Nephron (organoid): Measurements from ENCODE around the gene TOM1.

Experiments used
- H3K27ac Mint-ChIP-seq, 3 experiments: 2 replicates each; pipeline ENCODE4 v1.8.0; 2020; ENCODE audit warnings: mixed read lengths in 3 of 3, mild to moderate bottlenecking in 2 of 3, moderate library complexity in 1 of 3
- H3K27me3 Mint-ChIP-seq: 2 replicates; pipeline ENCODE4 v1.8.0; 2021; ENCODE audit warnings: low read depth, mild to moderate bottlenecking, moderate library complexity, mixed read lengths
- H3K36me3 Mint-ChIP-seq: 2 replicates; pipeline ENCODE4 v1.8.0; 2020; ENCODE audit warnings: low read depth, mixed read lengths
- H3K4me1 Mint-ChIP-seq: 2 replicates; pipeline ENCODE4 v1.8.0; 2020; ENCODE audit warnings: mixed read lengths
- H3K4me3 Mint-ChIP-seq, 3 experiments: 2 replicates each; pipeline ENCODE4 v1.8.0; 2020; ENCODE audit warnings: mild to moderate bottlenecking in 3 of 3, mixed read lengths in 3 of 3, moderate library complexity in 2 of 3
- H3K9me3 Mint-ChIP-seq: 2 replicates; pipeline ENCODE4 v1.8.0; 2020; ENCODE audit warnings: mixed read lengths
- TF ChIP-seq, protein P1 (sequence below), 3 experiments: fragments of 200-600 bp; sonication (generic); IDR thresholded peaks; one replicate each; pipeline ENCODE4 v1.5.0; 2021; ENCODE audit warnings: antibody characterized with exemption in 3 of 3; ENCODE audit not compliant: unreplicated experiment in 3 of 3

TOM1 gene

GRCh38 chr22:35333220-35333619 is 33.5 kb downstream of the TOM1 start:
- no peak overlapping the region for H3K4me3 Mint-ChIP-seq
- no peaks in the 10 kb centered on the region for H3K9me3 Mint-ChIP-seq
- peaks cover 42% of the 10 kb centered on the region for H3K36me3 Mint-ChIP-seq
- H3K27me3 Mint-ChIP-seq: no peaks in the 10 kb centered on the region
- H3K27ac Mint-ChIP-seq: no peak overlapping the region
- no peaks in the 10 kb centered on the region for H3K4me1 Mint-ChIP-seq
- TF ChIP-seq, protein P1, sequence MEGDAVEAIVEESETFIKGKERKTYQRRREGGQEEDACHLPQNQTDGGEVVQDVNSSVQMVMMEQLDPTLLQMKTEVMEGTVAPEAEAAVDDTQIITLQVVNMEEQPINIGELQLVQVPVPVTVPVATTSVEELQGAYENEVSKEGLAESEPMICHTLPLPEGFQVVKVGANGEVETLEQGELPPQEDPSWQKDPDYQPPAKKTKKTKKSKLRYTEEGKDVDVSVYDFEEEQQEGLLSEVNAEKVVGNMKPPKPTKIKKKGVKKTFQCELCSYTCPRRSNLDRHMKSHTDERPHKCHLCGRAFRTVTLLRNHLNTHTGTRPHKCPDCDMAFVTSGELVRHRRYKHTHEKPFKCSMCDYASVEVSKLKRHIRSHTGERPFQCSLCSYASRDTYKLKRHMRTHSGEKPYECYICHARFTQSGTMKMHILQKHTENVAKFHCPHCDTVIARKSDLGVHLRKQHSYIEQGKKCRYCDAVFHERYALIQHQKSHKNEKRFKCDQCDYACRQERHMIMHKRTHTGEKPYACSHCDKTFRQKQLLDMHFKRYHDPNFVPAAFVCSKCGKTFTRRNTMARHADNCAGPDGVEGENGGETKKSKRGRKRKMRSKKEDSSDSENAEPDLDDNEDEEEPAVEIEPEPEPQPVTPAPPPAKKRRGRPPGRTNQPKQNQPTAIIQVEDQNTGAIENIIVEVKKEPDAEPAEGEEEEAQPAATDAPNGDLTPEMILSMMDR (IDR thresholded peaks at IDR 0.05; ENCODE audit: unreplicated experiment in 3 of 3): no peak

DNA sequence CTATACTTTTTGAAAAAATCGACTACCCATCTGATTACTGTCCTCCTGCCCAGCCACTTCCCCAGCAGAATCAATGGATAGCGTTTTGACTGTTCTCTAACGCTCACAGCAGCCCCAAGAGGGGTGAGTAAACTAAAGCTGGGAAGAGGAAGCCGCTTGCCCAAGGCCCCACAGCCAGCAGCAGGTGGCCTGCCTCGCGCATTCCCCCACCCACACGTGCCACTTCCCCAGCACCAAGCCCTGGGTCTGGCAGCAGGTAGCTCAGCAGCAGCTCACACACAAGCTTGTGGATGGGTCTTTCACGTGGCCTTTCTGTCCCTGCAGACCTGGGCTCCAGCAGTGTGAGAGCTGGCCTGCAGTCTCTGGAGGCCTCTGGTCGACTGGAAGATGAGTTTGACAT is 34.3 kb downstream of the TOM1 start:
- H3K4me1 Mint-ChIP-seq: no peaks in the 10 kb centered on the region
- H3K27ac Mint-ChIP-seq: no peak overlapping the region
- H3K27me3 Mint-ChIP-seq: no peaks in the 10 kb centered on the region
- H3K36me3 Mint-ChIP-seq: peaks cover 40% of the 10 kb centered on the region
- TF ChIP-seq, protein P1 (IDR thresholded peaks at IDR 0.05; ENCODE audit: unreplicated experiment in 3 of 3): no peak
- H3K9me3 Mint-ChIP-seq: no peaks in the 10 kb centered on the region
- no peak overlapping the region for H3K4me3 Mint-ChIP-seq

- Mint-ChIP-seq H3K36me3 (peaks cover 37% of the 10 kb centered on the region), H3K9me3 (no peaks in the 10 kb centered on the region), H3K27me3 (no peaks in the 10 kb centered on the region), H3K4me3 (no peak overlapping the region), H3K27ac (no peak overlapping the region), H3K4me1 (no peaks in the 10 kb centered on the region)
- TF ChIP-seq, protein P1 (IDR thresholded peaks at IDR 0.05; ENCODE audit: unreplicated experiment in 3 of 3): no peak
Measured at GRCh38 chr22:35335468-35335867, 35.8 kb downstream of the TOM1 start.

DNA sequence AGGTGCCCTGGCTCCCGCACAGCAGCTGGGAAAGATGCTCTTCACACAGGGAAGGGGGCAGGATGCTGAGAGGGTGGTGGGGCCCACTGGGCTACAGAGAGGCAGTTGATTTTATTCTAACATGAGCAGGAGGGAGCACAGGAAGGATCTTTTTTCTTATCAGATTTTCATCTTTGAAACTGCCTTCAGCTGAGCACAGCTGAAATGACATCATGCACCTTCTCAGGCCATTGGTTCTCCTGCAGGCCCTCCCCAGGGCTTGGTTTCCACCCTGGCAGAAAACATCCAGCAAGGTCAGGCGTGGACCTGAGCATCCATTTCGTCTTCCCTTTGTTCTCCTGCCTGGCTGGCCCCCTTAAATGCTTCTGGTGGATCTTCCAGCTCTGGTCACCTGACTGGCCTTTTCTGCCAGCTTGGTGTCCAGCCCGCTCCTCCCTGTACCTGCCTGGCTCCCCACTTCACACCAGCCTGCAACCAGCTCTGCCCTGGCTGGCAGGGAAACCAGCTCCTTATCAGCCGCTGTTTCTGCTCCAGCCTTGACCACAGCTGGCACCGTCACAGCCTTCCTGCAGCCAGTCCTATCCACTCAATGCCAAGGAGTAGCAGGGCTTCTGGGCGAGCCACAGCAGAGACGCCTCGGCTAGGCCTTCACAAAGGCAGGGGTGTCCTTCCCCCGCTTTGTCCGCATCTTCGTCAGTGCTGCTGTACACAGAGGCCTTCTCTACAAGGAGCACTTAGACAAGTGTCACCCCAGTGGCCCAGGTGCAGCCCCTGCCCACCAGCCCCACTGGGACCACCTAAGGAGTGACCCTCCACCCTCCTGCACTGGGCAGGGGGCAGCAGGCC is 36.5 kb downstream of the TOM1 start:
- Mint-ChIP-seq H3K27me3 (no peaks in the 10 kb centered on the region), H3K36me3 (peaks cover 36% of the 10 kb centered on the region), H3K9me3 (no peaks in the 10 kb centered on the region), H3K4me3 (no peak overlapping the region), H3K27ac (no peak overlapping the region), H3K4me1 (no peaks in the 10 kb centered on the region)
- TF ChIP-seq, protein P1 (IDR thresholded peaks at IDR 0.05; ENCODE audit: unreplicated experiment in 3 of 3): no peak

DNA sequence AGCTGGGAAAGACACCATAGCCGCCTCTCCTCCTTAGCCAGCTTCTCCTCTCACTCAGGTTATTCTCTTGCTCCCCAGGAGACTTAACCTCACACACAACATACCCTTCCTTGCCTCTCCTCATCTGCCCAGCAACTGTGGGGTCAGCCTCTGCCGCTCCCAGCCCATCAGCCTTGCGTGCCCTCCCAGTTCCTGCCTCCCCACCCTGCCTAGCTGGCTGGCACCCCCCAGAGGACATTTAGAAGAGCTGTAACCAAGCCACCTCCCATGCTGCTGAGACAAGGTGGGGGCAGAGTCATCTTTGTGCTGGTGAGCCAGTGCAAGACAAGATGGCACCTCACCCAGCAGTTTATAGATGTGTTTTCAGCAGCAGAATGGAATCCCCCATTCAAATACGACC is 38.2 kb downstream of the TOM1 start:
- Mint-ChIP-seq H3K27ac (peak overlapping the region in 1 of 3 experiments; percentile 38), H3K4me3 (no peak overlapping the region), H3K27me3 (no peaks in the 10 kb centered on the region), H3K36me3 (peaks cover 25% of the 10 kb centered on the region), H3K9me3 (no peaks in the 10 kb centered on the region), H3K4me1 (no peaks in the 10 kb centered on the region)
- TF ChIP-seq, protein P1 (IDR thresholded peaks at IDR 0.05; ENCODE audit: unreplicated experiment in 3 of 3): no peak
